HG03064 (cell line): Measurements from ENCODE around the gene TMEM178B.

Source experiments
- ATAC-seq: cut with Tn5 transposase; IDR thresholded peaks from one replicate; pipeline ENCODE4 v1.9.1; 2021; ENCODE audit warnings: low read depth; ENCODE audit not compliant: unreplicated experiment

Gene TMEM178B

GRCh38 chr7:141409801-141410329 is 336.0 kb downstream of the TMEM178B start:
- ATAC-seq: no peak

GRCh38 chr7:141410353-141411000 is 336.6 kb downstream of the TMEM178B start:
- no peak for ATAC-seq

- no peak for ATAC-seq
These were observed 337.3 kb downstream of the TMEM178B start for GRCh38 chr7:141411133-141411532.

- ATAC-seq: no peak
These were observed 342.1 kb downstream of the TMEM178B start for GRCh38 chr7:141415999-141416398.

- no peak for ATAC-seq
These were observed 342.9 kb downstream of the TMEM178B start for GRCh38 chr7:141416650-141417270.

GRCh38 chr7:141417506-141417905 is 343.6 kb downstream of the TMEM178B start:
- no peak for ATAC-seq

GRCh38 chr7:141418066-141418465 is 344.2 kb downstream of the TMEM178B start:
- ATAC-seq: no peak

- ATAC-seq: no peak
These were observed 347.4 kb downstream of the TMEM178B start for GRCh38 chr7:141421306-141421705.

- ATAC-seq: no peak
These were observed 353.3 kb downstream of the TMEM178B start for GRCh38 chr7:141427134-141427533.

GRCh38 chr7:141430455-141431139 is 356.7 kb downstream of the TMEM178B start:
- no peak for ATAC-seq

GRCh38 chr7:141431140-141431479 is 357.2 kb downstream of the TMEM178B start:
- ATAC-seq: no peak

- no peak for ATAC-seq
These were observed 357.8 kb downstream of the TMEM178B start for GRCh38 chr7:141431711-141432110.

GRCh38 chr7:141433698-141434097 is 359.8 kb downstream of the TMEM178B start:
- no peak for ATAC-seq

- no peak for ATAC-seq
These were observed 362.3 kb downstream of the TMEM178B start for GRCh38 chr7:141436139-141436538.

- ATAC-seq: no peak
These were observed 362.8 kb downstream of the TMEM178B start for GRCh38 chr7:141436575-141437075.

- no peak for ATAC-seq
These were observed 365.3 kb downstream of the TMEM178B start for GRCh38 chr7:141439164-141439563.

GRCh38 chr7:141439776-141440175 is 365.9 kb downstream of the TMEM178B start:
- ATAC-seq: no peak

- ATAC-seq: no peak
These were observed 368.2 kb downstream of the TMEM178B start for GRCh38 chr7:141441837-141442627.

GRCh38 chr7:141442781-141443180 is 368.9 kb downstream of the TMEM178B start:
- no peak for ATAC-seq

- ATAC-seq: no peak
These were observed 371.1 kb downstream of the TMEM178B start for GRCh38 chr7:141444961-141445360.

- no peak for ATAC-seq
These were observed 377.4 kb downstream of the TMEM178B start for GRCh38 chr7:141451232-141451631.
